ENCODE data around the gene CXCL10.
"Not testable (repeated sequence)": the region's sequence is repeated elsewhere in the genome, so short reads cannot be mapped to it uniquely, and the experiment has no call there.

The CXCL10 gene

GRCh38 chr4:76053730-76054129, 30.4 kb upstream of the CXCL10 start:
- TF ChIP-seq POLR2A (IDR thresholded peaks at IDR 0.05; ENCODE audit: low read depth, low read length) (no peak), POLR2AphosphoS5 (IDR thresholded peaks at IDR 0.05; ENCODE audit: low read depth, low read length) (no peak), TAF1 (IDR thresholded peaks at IDR 0.05; ENCODE audit: borderline replicate concordance, low read depth, low read length) (no peak)
- DNase-seq (ENCODE audit: insufficient read length) (no peak), FAIRE-seq (peak; percentile 30)

- not testable (repeated sequence) for DNase-seq (ENCODE audit: insufficient read length); FAIRE-seq
Observed at GRCh38 chr4:76050560-76051050, 27.3 kb upstream of the CXCL10 start.

- FAIRE-seq; DNase-seq (ENCODE audit: insufficient read length): not testable (repeated sequence)
Observed at GRCh38 chr4:76049860-76050416, 26.6 kb upstream of the CXCL10 start.

- not testable (repeated sequence) for FAIRE-seq; DNase-seq (ENCODE audit: insufficient read length)
Observed at GRCh38 chr4:76044686-76045085, 21.4 kb upstream of the CXCL10 start.

GRCh38 chr4:76043306-76043705, 20.0 kb upstream of the CXCL10 start:
- FAIRE-seq; DNase-seq (ENCODE audit: insufficient read length): not testable (repeated sequence)

GRCh38 chr4:76042241-76042998, 19.1 kb upstream of the CXCL10 start:
- FAIRE-seq; DNase-seq (ENCODE audit: insufficient read length): not testable (repeated sequence)

GRCh38 chr4:76036855-76037254, 13.6 kb upstream of the CXCL10 start:
- no peak for FAIRE-seq
- TF ChIP-seq POLR2A (IDR thresholded peaks at IDR 0.05; ENCODE audit: low read depth, low read length) (no peak), POLR2AphosphoS5 (IDR thresholded peaks at IDR 0.05; ENCODE audit: low read depth, low read length) (no peak), TAF1 (IDR thresholded peaks at IDR 0.05; ENCODE audit: borderline replicate concordance, low read depth, low read length) (no peak)
- DNase-seq (ENCODE audit: insufficient read length) = no peak

GRCh38 chr4:76035799-76036380, 12.6 kb upstream of the CXCL10 start, which contains the start of gene CXCL11:
TSS of gene CXCL11 (minus strand) at chr4:76036070. CDS start at chr4:76035987, 83 bp downstream.
- TF ChIP-seq TAF1 (IDR thresholded peaks at IDR 0.05; ENCODE audit: borderline replicate concordance, low read depth, low read length) (no peak), POLR2A (IDR thresholded peaks at IDR 0.05; ENCODE audit: low read depth, low read length) (no peak), POLR2AphosphoS5 (IDR thresholded peaks at IDR 0.05; ENCODE audit: low read depth, low read length) (no peak)
- DNase-seq (ENCODE audit: insufficient read length) (no peak), FAIRE-seq (no peak)

GRCh38 chr4:76035141-76035540, 11.8 kb upstream of the CXCL10 start:
- TF ChIP-seq POLR2AphosphoS5 (IDR thresholded peaks at IDR 0.05; ENCODE audit: low read depth, low read length) = no peak
- TF ChIP-seq TAF1 (IDR thresholded peaks at IDR 0.05; ENCODE audit: borderline replicate concordance, low read depth, low read length) = no peak
- TF ChIP-seq POLR2A (IDR thresholded peaks at IDR 0.05; ENCODE audit: low read depth, low read length) = no peak
- FAIRE-seq (no peak), DNase-seq (ENCODE audit: insufficient read length) (no peak)

- DNase-seq (ENCODE audit: insufficient read length) (no peak), FAIRE-seq (no peak)
- TF ChIP-seq POLR2A (IDR thresholded peaks at IDR 0.05; ENCODE audit: low read depth, low read length) (no peak), POLR2AphosphoS5 (IDR thresholded peaks at IDR 0.05; ENCODE audit: low read depth, low read length) (no peak), TAF1 (IDR thresholded peaks at IDR 0.05; ENCODE audit: borderline replicate concordance, low read depth, low read length) (no peak)
Observed at GRCh38 chr4:76029300-76029699, 6.0 kb upstream of the CXCL10 start.

- FAIRE-seq (peak; percentile 17), DNase-seq (ENCODE audit: insufficient read length) (no peak)
- no peak for TF ChIP-seq POLR2A (IDR thresholded peaks at IDR 0.05; ENCODE audit: low read depth, low read length)
Observed at GRCh38 chr4:76028350-76028765, 5.1 kb upstream of the CXCL10 start.

GRCh38 chr4:76024065-76024464, 768 bp upstream of the CXCL10 start:
- TF ChIP-seq POLR2A (IDR thresholded peaks at IDR 0.05; ENCODE audit: low read depth, low read length) (no peak), POLR2AphosphoS5 (IDR thresholded peaks at IDR 0.05; ENCODE audit: low read depth, low read length) (no peak), TAF1 (IDR thresholded peaks at IDR 0.05; ENCODE audit: borderline replicate concordance, low read depth, low read length) (no peak)
- DNase-seq (ENCODE audit: insufficient read length) = no peak
- FAIRE-seq = no peak

- FAIRE-seq = no peak
- no peak for TF ChIP-seq POLR2AphosphoS5 (IDR thresholded peaks at IDR 0.05; ENCODE audit: low read depth, low read length)
- TF ChIP-seq POLR2A (IDR thresholded peaks at IDR 0.05; ENCODE audit: low read depth, low read length) = no peak
- no peak for TF ChIP-seq TAF1 (IDR thresholded peaks at IDR 0.05; ENCODE audit: borderline replicate concordance, low read depth, low read length)
- no peak for DNase-seq (ENCODE audit: insufficient read length)
Observed at GRCh38 chr4:76022677-76023076, 620 bp downstream of the CXCL10 start.

Measured in GM12892 (cell line).